NT2/D1 (cell line): Measurements from ENCODE around the gene GRID2.

Experiments
- DNase-seq: peaks from one replicate; pipeline ENCODE4 v3.0.0-alpha.2; 2011; ENCODE audit warnings: low read depth, low spot score
- H3K27me3 ChIP-seq: 2 replicates; pipeline ENCODE4 v1.6.0; 2011; ENCODE audit warnings: mild to moderate bottlenecking; ENCODE audit not compliant: insufficient read length, insufficient read depth
- H3K36me3 ChIP-seq: 2 replicates; pipeline ENCODE4 v1.6.1; 2011; ENCODE audit warnings: mild to moderate bottlenecking, low read length, mixed read lengths; ENCODE audit not compliant: insufficient read depth, insufficient read length
- H3K4me1 ChIP-seq: 2 replicates; pipeline ENCODE4 v1.5.1; 2011; ENCODE audit not compliant: insufficient read depth, insufficient read length
- H3K4me3 ChIP-seq: 2 replicates; pipeline ENCODE4 v1.5.1; 2011; ENCODE audit warnings: low read depth; ENCODE audit not compliant: insufficient read length
- H3K9ac ChIP-seq: 2 replicates; pipeline ENCODE4 v1.6.0; 2011; ENCODE audit warnings: low read depth; ENCODE audit not compliant: insufficient read length
- H3K9me3 ChIP-seq: 2 replicates; pipeline ENCODE4 v1.5.1; 2011; ENCODE audit warnings: mild to moderate bottlenecking, low read length; ENCODE audit not compliant: insufficient read depth
- SUZ12 ChIP-seq: IDR thresholded peaks from 2 replicates; pipeline ENCODE4 v1.6.1; 2011; ENCODE audit not compliant: insufficient read length, insufficient read depth; ENCODE audit errors: extremely low read depth
- YY1 ChIP-seq: IDR thresholded peaks from 2 replicates; pipeline ENCODE4 v1.6.1; 2011; ENCODE audit not compliant: insufficient read length, insufficient read depth
- ZNF274 ChIP-seq: IDR thresholded peaks from 2 replicates; pipeline ENCODE4 v1.6.1; 2011; ENCODE audit warnings: mild to moderate bottlenecking, low read depth, low read length

Gene GRID2

DNA sequence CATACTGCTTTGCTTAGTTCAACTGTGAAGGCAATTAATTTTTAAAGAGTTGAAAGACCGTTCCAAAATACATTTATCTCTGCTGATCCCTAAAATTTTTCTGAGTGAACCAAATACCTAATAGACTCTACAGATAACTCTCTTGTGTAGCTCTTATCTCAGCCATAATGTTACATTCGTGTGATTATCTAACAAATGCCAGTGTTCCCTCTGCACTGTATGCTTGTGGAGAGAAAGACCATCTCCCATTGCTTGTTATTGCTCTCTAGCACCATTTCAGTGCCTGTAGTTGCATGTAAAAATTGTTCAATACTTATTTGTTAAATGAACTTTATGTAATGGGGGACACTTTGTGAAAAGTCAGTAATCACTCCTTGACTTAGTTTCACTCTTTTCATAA, 1443.5 kb downstream of the GRID2 start:
- H3K36me3 ChIP-seq, result no peaks in the 10 kb centered on the region
- no peak overlapping the region for H3K4me3 ChIP-seq
- H3K9me3 ChIP-seq, result no peaks in the 10 kb centered on the region
- TF ChIP-seq ZNF274, result no peak
- TF ChIP-seq YY1, result no peak
- TF ChIP-seq SUZ12, result no peak
- no peaks in the 10 kb centered on the region for H3K4me1 ChIP-seq
- H3K9ac ChIP-seq, result no peak overlapping the region
- no peak for DNase-seq
- no peaks in the 10 kb centered on the region for H3K27me3 ChIP-seq

DNA sequence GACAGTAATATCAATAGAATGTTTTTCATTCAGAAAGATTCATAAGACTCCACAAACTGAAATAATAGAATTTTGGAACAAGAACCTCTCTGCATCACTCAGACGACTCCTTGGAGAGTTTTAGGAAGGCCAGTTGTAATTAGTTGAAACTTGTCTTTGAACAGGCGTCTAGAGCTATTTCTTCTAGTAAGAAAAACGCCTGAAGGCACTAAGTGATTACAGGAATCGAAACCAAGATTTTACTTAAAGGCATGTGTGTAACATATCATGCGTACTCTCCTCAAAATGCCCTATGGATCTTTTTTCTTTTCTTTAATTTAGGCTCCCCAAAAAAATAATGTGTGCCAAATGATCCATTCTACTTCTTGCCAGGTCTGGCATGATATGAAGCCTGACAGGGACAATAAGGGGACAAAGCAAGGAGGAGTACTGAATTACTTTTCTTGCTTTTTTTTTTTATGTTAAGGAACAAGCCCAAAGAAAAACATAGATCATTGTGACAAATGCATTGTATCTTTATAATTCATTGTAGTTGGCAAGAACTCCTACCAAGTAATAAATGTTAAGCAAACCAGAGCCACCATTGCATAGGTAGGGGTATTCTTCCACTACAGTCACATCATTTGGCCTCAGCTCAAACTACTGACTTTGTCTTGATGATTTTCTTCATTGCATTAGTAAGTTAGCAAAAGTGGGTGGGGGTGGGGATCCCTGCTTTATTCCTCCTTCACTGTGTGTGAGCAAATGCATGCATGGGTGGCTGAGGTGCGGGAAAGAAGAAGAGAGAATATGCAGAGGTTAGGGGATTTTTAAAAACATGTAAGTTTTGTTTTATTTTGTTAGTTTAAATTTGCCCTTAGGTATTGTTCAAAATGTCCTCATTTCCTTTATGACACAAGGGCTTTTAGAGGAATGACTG, 1444.9 kb downstream of the GRID2 start:
- Histone ChIP-seq H3K4me3 (no peak overlapping the region), H3K27me3 (no peaks in the 10 kb centered on the region), H3K9me3 (no peaks in the 10 kb centered on the region), H3K4me1 (no peaks in the 10 kb centered on the region), H3K9ac (no peak overlapping the region), H3K36me3 (no peaks in the 10 kb centered on the region)
- TF ChIP-seq ZNF274, result no peak
- TF ChIP-seq YY1, result no peak
- no peak for TF ChIP-seq SUZ12
- DNase-seq, result no peak

DNA sequence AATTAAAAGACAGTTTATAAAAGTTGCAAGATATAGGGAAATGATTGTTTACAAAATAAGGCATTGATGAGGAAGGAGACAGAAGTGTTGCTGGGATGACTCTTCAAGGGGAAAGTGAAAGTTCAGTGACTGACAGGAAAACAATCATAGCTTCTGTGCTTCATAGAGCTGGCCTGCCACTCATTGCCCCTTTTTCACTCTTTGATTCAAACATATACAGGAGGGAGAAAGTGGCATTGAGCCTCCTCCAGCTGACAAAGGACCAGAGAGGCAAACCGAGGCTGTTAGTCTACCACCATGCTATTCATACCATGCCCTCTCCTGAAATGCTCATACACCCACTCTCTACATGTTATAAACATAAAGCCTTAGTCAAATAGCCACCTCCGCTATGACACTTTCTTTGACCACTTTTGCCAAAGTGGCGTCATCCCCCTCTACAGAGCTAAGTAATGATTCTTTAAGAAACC, 1445.6 kb downstream of the GRID2 start:
- no peaks in the 10 kb centered on the region for H3K9me3 ChIP-seq
- no peaks in the 10 kb centered on the region for H3K4me1 ChIP-seq
- no peak overlapping the region for H3K4me3 ChIP-seq
- no peaks in the 10 kb centered on the region for H3K27me3 ChIP-seq
- no peaks in the 10 kb centered on the region for H3K36me3 ChIP-seq
- no peak for DNase-seq
- no peak overlapping the region for H3K9ac ChIP-seq
- TF ChIP-seq ZNF274, result no peak

DNA sequence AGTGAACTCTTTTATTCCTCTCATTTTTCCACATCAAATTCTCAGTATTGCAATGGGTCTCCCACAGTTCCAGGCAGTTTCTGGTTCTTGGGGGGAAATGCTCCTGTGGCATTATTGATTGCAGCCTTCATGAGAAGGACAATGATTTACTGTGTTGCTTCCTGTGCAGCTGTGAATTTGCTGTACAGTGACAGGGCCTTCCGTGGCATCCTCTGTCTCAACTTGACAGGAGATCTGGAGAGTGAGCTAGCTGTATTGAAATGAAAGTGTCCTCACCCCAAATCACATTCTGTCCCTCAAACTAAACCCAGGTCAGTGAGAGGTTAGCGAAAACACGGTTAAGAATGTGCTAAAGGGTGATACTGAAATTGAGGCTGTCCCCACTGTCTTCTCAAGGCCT, 1447.6 kb downstream of the GRID2 start:
- H3K9me3 ChIP-seq, result no peaks in the 10 kb centered on the region
- TF ChIP-seq SUZ12 (no peak), YY1 (no peak), ZNF274 (no peak)
- DNase-seq, result no peak
- H3K9ac ChIP-seq, result no peak overlapping the region
- no peaks in the 10 kb centered on the region for H3K36me3 ChIP-seq
- no peaks in the 10 kb centered on the region for H3K4me1 ChIP-seq
- H3K4me3 ChIP-seq, result no peak overlapping the region
- H3K27me3 ChIP-seq, result no peaks in the 10 kb centered on the region

DNA sequence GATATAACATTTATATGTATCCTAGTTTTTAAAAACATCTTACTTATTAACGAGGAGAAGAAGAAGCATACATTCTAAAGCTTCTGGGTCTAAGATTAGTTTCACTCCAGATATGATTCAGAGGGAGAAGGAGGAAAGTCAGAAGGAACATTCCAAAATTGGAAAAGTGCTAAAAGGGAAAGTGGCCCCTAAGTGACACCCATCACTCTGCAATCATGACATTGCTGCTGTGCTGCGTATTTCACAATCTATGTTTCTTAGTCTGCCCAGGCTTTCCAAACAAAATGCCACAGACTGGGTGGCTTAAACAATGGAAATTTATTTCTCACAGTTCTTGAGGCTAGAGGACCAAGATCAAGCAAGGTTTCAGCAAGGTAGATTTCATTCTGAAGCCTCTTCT, 1452.3 kb downstream of the GRID2 start:
- no peak for DNase-seq
- no peaks in the 10 kb centered on the region for H3K4me1 ChIP-seq

DNA sequence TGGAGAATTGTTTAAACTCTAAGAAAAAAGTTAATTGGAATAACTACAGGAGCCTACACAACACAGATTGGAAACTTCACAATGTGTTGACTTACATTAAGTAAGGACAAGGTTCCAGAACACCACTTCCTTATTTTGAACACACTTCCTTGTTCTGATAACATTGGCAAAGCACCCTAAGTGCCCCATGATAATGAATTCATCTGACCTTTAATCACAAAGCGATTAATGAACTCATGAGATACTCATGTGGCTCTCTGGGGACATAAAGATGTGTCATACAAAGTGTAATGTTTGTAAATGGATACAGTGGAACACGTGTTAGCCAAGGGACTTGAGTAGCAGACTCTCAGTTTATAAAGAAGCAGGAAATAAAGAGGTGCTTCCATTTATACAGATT, 1455.7 kb downstream of the GRID2 start:
- no peak overlapping the region for H3K9ac ChIP-seq
- no peak for DNase-seq

More for the DNA sequence above, 1452.3 kb downstream of the GRID2 start:
- no peak for TF ChIP-seq SUZ12
- TF ChIP-seq YY1, result no peak
- Histone ChIP-seq H3K9me3 (no peaks in the 10 kb centered on the region), H3K36me3 (no peaks in the 10 kb centered on the region), H3K9ac (no peak overlapping the region), H3K4me3 (no peak overlapping the region), H3K27me3 (no peaks in the 10 kb centered on the region)

DNA sequence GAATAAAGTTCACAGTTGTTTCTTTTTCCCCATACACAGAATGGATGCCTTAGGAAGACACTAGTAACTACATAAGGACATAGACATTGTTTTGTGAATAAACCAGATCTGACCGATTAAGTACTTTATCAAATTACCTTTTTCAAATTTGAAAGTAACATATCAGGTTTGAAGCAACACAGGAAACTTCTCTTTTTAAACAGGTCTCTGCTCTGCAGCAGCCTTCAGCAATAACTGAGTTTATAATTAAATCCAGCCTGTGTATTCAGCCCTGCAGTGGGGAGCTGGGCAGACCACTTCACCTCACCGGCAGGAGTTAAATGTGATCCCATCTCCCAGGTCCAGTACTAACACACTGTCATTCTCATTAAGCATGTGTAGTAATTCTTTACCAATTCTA, 1456.5 kb downstream of the GRID2 start:
- TF ChIP-seq YY1, result no peak
- TF ChIP-seq ZNF274, result no peak
- no peak for TF ChIP-seq SUZ12
- no peaks in the 10 kb centered on the region for H3K4me1 ChIP-seq
- no peaks in the 10 kb centered on the region for H3K27me3 ChIP-seq
- H3K4me3 ChIP-seq, result no peak overlapping the region
- no peak overlapping the region for H3K9ac ChIP-seq
- H3K9me3 ChIP-seq, result no peaks in the 10 kb centered on the region
- H3K36me3 ChIP-seq, result no peaks in the 10 kb centered on the region
- DNase-seq, result no peak

More for the DNA sequence above, 1455.7 kb downstream of the GRID2 start:
- Histone ChIP-seq H3K27me3 (no peaks in the 10 kb centered on the region), H3K4me3 (no peak overlapping the region), H3K36me3 (no peaks in the 10 kb centered on the region), H3K9me3 (no peaks in the 10 kb centered on the region), H3K4me1 (no peaks in the 10 kb centered on the region)
- TF ChIP-seq ZNF274 (no peak), YY1 (no peak), SUZ12 (no peak)

DNA sequence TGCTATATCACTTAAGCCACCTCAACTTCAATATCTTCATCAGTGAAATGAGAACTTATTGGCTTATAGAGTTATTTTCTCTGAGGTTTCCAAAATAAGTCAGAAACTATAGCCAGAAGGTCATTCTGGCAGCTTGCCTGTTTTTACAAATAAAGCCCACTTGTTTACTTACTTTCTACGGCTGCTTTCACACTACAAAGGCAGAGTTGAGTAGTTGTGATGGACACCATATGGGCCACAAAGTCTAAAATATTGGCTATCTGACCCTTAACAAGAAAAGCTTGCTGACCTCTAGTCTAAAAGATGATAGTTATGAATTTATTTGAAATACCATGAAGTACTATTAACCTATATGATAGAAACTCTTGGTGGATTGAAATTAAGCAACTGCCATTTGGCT, 1457.5 kb downstream of the GRID2 start:
- Histone ChIP-seq H3K9me3 (no peaks in the 10 kb centered on the region), H3K4me1 (no peaks in the 10 kb centered on the region), H3K27me3 (no peaks in the 10 kb centered on the region), H3K4me3 (no peak overlapping the region), H3K9ac (no peak overlapping the region), H3K36me3 (no peaks in the 10 kb centered on the region)
- TF ChIP-seq ZNF274 (no peak), SUZ12 (no peak), YY1 (no peak)
- no peak for DNase-seq
